ENCODE results near the gene CMSS1. TPM values are rescaled to one million over a fixed set of nuclear protein-coding genes. Genes with fewer than 3 reads are reported as not detected.

CMSS1 gene
- total and polyA plus RNA-seq, 4 donors, result 3.8 to 19.5 (median 7.5) TPM

GRCh38 chr3:100097919-100098783 is 280.5 kb downstream of the CMSS1 start (continued):
- peak; percentile 17 for TF ChIP-seq FOXA2 (IDR thresholded peaks at IDR 0.05)
- TF ChIP-seq JUND (IDR thresholded peaks at IDR 0.05), result peak; percentile 37 to 77

GRCh38 chr3:100098784-100099070 is 281.1 kb downstream of the CMSS1 start:
- Histone ChIP-seq H3K27ac (ENCODE audit: low read depth in 1 of 2, low read length in 2 of 2) (peak overlapping the region; percentile 68 to 79), H3K36me3 (ENCODE audit: control insufficient read depth in 4 of 4, insufficient read depth in 3 of 4, low read depth in 1 of 4, low read length in 3 of 4) (no peaks in the 10 kb centered on the region), H3K4me3 (ENCODE audit: low read depth in 1 of 3, low read length in 3 of 3) (no peak overlapping the region), H3K9me3 (ENCODE audit: control insufficient read depth in 4 of 4, low read length in 3 of 4) (no peaks in the 10 kb centered on the region), H3K9ac (ENCODE audit: low read depth in 1 of 2, low read length in 2 of 2) (no peak overlapping the region), H3K4me1 (ENCODE audit: control insufficient read depth in 4 of 4, insufficient read depth in 4 of 4, low read length in 3 of 4) (peaks cover 3 to 25% (median 14%) of the 10 kb centered on the region in 4 donors), H3K27me3 (ENCODE audit: control insufficient read depth in 4 of 4, insufficient read depth in 4 of 4, low read length in 3 of 4) (no peaks in the 10 kb centered on the region)
- TF ChIP-seq JUND (IDR thresholded peaks at IDR 0.05) (no peak), CTCF (IDR thresholded peaks at IDR 0.05; ENCODE audit: low read depth, low read length, missing input control) (no peak), RAD21 (IDR thresholded peaks at IDR 0.05) (no peak), ZBTB33 (IDR thresholded peaks at IDR 0.05) (no peak), YY1 (IDR thresholded peaks at IDR 0.05) (no peak), HNF4G (IDR thresholded peaks at IDR 0.05) (no peak), FOXA2 (IDR thresholded peaks at IDR 0.05) (no peak), GABPA (IDR thresholded peaks at IDR 0.05 in 1 of 2, conservative IDR thresholded peaks at IDR 0.05 in 1 of 2) (no peak), NR2F2 (IDR thresholded peaks at IDR 0.05) (no peak), SP1 (IDR thresholded peaks at IDR 0.05) (no peak), HNF4A (conservative IDR thresholded peaks at IDR 0.05) (no peak), FOXA1 (IDR thresholded peaks at IDR 0.05) (no peak), TAF1 (conservative IDR thresholded peaks at IDR 0.05) (no peak), EGR1 (IDR thresholded peaks at IDR 0.05; ENCODE audit: low read depth in 2 of 2) (no peak)
- TF ChIP-seq, protein P1, sequence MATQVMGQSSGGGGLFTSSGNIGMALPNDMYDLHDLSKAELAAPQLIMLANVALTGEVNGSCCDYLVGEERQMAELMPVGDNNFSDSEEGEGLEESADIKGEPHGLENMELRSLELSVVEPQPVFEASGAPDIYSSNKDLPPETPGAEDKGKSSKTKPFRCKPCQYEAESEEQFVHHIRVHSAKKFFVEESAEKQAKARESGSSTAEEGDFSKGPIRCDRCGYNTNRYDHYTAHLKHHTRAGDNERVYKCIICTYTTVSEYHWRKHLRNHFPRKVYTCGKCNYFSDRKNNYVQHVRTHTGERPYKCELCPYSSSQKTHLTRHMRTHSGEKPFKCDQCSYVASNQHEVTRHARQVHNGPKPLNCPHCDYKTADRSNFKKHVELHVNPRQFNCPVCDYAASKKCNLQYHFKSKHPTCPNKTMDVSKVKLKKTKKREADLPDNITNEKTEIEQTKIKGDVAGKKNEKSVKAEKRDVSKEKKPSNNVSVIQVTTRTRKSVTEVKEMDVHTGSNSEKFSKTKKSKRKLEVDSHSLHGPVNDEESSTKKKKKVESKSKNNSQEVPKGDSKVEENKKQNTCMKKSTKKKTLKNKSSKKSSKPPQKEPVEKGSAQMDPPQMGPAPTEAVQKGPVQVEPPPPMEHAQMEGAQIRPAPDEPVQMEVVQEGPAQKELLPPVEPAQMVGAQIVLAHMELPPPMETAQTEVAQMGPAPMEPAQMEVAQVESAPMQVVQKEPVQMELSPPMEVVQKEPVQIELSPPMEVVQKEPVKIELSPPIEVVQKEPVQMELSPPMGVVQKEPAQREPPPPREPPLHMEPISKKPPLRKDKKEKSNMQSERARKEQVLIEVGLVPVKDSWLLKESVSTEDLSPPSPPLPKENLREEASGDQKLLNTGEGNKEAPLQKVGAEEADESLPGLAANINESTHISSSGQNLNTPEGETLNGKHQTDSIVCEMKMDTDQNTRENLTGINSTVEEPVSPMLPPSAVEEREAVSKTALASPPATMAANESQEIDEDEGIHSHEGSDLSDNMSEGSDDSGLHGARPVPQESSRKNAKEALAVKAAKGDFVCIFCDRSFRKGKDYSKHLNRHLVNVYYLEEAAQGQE (IDR thresholded peaks at IDR 0.05), result no peak
- TF ChIP-seq, protein P2, sequence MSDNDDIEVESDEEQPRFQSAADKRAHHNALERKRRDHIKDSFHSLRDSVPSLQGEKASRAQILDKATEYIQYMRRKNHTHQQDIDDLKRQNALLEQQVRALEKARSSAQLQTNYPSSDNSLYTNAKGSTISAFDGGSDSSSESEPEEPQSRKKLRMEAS (IDR thresholded peaks at IDR 0.05), result no peak
- no peak for DNase-seq (ENCODE audit: low spot score)
